ENCODE measurements around the gene NTMT2.
A peak's percentile ranks its signal among the peaks of the same experiment; 100 is the strongest.
"Not testable (repeated sequence)": the region's sequence is repeated elsewhere in the genome, so short reads cannot be mapped to it uniquely, and the experiment has no call there.

The NTMT2 gene

DNA sequence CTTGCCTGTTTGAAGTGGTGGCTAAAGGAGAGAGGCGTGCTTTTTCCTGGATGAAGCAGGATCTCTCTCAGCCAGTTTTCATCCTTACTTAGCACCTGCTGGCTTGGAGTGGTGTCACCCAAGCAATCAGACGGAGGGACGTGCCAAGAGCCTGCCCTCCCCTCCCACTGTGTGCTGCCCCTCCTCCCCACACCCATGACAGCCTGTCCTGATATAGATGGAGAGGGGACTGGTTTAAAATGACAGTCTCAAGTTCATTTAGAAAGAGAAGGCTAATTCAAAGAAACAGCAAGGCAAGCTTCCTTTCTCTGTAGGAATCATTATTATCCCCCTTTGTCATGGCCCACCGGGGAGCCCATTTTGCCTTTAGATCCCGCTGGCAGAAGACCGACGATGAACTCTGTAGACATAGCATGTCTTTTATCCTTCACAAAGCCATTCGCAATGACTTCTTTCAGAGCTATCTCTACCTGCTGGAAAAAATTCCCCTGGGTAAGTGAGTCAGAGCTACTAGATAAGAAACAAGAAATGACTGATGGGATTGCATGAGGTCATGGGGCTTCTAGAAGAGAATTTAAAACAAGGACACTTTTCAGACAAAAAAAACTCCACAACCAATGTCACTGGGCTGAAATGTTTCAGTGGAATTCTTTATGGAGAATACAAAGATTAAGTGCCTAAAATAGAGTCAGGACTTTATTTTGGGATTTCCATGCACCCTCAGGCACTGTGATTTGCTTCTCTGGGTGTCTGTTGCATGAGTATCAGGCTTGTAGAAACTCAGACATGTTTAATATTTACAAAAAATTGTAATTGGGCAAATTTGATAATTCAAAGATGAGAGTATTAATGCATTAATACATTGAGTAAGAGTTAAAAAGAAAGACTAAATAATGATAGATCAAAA lies at the start of gene NTMT2:
NTMT2 (plus strand) TSS at position 190 of the 907 bp plus-strand sequence; CDS start at position 339, 149 bp downstream.
- no peak for DNase-seq (ENCODE audit: low spot score)

- no peak for DNase-seq (ENCODE audit: low spot score)
Observed at GRCh38 chr1:170095976-170096748, 49.6 kb upstream of the NTMT2 start.

- no peak for DNase-seq (ENCODE audit: low spot score)
Observed at GRCh38 chr1:170096806-170097340, 48.9 kb upstream of the NTMT2 start.

DNA sequence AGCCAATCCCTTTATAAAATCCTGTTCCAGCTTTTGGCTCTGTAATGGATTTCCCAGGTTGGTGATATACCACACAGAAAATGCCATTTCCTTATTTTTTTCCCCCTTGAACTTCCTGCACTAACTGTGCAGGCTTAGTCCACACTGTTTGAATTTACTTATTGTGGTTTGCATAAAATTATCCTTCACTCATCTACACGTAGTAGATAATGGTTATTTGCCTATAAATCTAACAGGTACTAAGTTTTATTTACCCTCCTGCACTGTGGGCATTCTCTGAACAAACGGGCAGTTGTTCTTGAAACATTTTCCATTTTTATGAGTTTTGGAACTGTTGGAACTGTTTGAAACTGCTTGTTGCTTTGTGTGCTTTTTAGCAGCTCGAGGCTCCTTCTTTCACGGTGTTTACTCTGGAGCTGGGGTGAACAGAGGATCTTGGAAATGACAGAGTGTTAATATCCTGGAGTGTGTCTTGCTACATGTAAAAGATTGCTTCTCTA lies 48.3 kb upstream of the NTMT2 start:
- no peak for DNase-seq (ENCODE audit: low spot score)

- DNase-seq (ENCODE audit: low spot score): not testable (repeated sequence)
Observed at GRCh38 chr1:170113140-170113539, 32.6 kb upstream of the NTMT2 start.

- peak; percentile 47 for DNase-seq (ENCODE audit: low spot score)
Observed at GRCh38 chr1:170114906-170115305, 30.9 kb upstream of the NTMT2 start.

GRCh38 chr1:170122366-170122765 lies 23.4 kb upstream of the NTMT2 start:
- DNase-seq (ENCODE audit: low spot score): no peak

DNA sequence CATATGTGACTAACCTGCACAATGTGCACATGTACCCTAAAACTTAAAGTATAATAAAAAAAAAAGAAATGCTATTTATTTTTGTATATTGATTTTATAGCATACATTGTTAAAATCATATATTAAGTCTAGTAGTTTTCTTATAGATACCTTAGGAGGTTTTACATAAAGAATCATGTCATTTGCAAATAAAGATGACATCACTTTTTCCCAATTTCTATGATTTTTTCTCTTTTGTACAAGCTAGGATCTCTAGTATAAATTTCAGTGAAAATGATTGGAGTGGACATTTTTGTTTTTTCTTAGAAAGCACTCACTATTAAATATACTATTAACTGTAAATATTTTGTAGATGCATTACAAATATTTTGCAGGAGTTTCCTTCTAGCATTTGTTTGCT lies 20.5 kb upstream of the NTMT2 start:
- DNase-seq (ENCODE audit: low spot score): no peak

- peak; percentile 84 for DNase-seq (ENCODE audit: low spot score)
Observed at GRCh38 chr1:170126696-170127095, 19.1 kb upstream of the NTMT2 start.

- DNase-seq (ENCODE audit: low spot score): no peak
Observed at GRCh38 chr1:170131450-170131849, 14.3 kb upstream of the NTMT2 start.

DNA sequence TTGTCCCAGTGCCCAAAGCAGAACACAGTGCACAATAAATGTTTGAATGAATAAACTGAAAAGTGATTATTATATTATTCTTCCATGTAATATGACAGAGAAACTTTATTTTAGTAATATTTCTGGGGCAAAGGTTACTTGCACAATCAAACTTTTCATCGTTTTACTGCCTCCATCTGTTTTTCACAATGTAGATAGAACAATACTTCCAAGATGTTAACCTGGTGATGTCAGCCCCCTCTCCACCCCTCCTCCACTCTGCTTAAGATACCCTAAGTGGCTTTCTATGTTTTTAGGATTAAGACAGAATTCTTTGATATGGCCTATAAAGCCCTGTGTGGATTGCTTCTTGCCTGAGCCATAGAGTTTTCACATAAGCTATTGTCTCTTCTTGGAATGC lies 13.8 kb upstream of the NTMT2 start:
- no peak for DNase-seq (ENCODE audit: low spot score)

- DNase-seq (ENCODE audit: low spot score): peak; percentile 23
Observed at GRCh38 chr1:170133766-170134495, 11.8 kb upstream of the NTMT2 start.

GRCh38 chr1:170134521-170134920 lies 11.2 kb upstream of the NTMT2 start:
- DNase-seq (ENCODE audit: low spot score): no peak

DNA sequence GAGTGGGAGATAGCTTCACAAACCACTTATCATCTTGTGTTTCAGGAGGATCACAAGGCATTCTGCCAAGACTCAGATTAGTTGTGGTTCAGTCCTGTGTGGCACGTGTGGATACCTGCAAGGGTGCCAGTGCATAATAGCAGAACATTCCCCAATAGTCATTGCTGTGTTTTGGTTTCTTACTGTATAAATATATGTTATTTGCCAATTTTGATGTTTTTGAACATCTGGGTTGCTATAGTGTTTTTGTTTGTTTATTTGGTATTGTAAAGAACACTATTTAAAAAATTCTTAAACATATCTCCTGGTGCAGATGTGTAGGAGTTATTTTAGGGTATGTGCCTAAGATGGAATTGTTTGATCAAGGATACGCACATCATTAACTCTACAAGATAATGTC lies 5.4 kb upstream of the NTMT2 start:
- no peak for DNase-seq (ENCODE audit: low spot score)

- DNase-seq (ENCODE audit: low spot score): no peak
Observed at GRCh38 chr1:170145061-170145460, 698 bp upstream of the NTMT2 start.

GRCh38 chr1:170146720-170147263 lies 1.0 kb downstream of the NTMT2 start:
- no peak for DNase-seq (ENCODE audit: low spot score)

- no peak for DNase-seq (ENCODE audit: low spot score)
Observed at GRCh38 chr1:170149241-170149640, 3.5 kb downstream of the NTMT2 start.

DNA sequence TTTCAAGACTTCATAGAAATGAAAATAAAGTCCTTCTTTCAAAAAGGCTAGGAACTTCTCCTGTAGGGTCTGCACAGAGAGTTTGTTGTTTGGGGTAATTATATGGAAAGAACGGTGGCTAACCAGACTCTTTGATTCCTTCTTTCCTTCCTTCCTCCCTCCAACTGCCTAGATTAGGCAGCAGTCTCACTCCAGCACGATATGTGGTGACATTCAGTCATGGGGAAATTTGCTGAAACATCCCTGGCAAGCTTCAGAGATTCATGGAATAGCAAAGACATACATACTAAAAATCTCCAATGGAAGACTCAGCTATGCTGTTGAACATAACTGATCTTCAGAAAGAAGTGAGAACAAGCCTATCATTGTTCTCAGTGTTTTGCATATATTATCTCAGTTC lies 4.3 kb downstream of the NTMT2 start:
- no peak for DNase-seq (ENCODE audit: low spot score)

- no peak for DNase-seq (ENCODE audit: low spot score)
Observed at GRCh38 chr1:170150921-170151320, 5.2 kb downstream of the NTMT2 start.

GRCh38 chr1:170153417-170153816 lies 7.7 kb downstream of the NTMT2 start:
- no peak for DNase-seq (ENCODE audit: low spot score)

- DNase-seq (ENCODE audit: low spot score): no peak
Observed at GRCh38 chr1:170155055-170155454, 9.3 kb downstream of the NTMT2 start.

DNA sequence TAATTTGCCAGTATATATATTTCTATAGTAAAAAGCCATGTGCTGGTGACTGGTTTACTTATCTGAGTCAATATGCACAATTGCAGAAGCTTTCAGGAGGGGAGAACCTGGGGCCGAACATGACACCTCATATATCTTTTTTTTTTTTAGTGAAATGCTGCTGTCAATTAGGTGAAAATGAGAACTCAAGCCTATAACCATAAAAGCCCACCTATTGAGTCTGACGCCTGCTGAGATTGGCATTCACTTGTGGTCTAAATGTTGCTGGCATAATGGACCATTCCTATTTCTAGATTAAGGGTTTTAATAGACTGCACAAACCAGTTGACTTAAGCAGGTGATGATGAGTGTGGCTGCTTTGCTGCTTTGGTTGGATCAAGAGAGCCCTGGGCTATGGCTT lies 10.8 kb downstream of the NTMT2 start:
- no peak for DNase-seq (ENCODE audit: low spot score)
